ENCODE measurements around the gene SYVN1.

GRCh38 chr11:65103476-65103875, 30.8 kb downstream of the SYVN1 start:
- TF ChIP-seq CTCF (IDR thresholded peaks at IDR 0.05; ENCODE audit: borderline replicate concordance, extremely low read depth, low read length, poor library complexity, severe bottlenecking): no peak
- no peak for TF ChIP-seq EZH2 (IDR thresholded peaks at IDR 0.05; ENCODE audit: borderline replicate concordance, low read depth, low read length, severe bottlenecking)
